MG63 (cell line): ENCODE measurements around the gene HAGHL. TPM values are rescaled to one million over a fixed set of nuclear protein-coding genes. Genes with fewer than 3 reads are reported as not detected.
"Not testable (repeated sequence)": the region's sequence is repeated elsewhere in the genome, so short reads cannot be mapped to it uniquely, and the experiment has no call there.

Experiments used
- DNase-seq: peaks from one replicate; pipeline ENCODE4 v3.0.0-alpha.2; 2020
- H3K27me3 ChIP-seq: fragments of 250-450 bp; sonication (Bioruptor Pico); 2 replicates; pipeline ENCODE4 v1.5.1; 2020; ENCODE audit warnings: mild to moderate bottlenecking, moderate library complexity
- H3K36me3 ChIP-seq: fragments of 250-450 bp; sonication (Bioruptor Pico); 2 replicates; pipeline ENCODE4 v1.5.1; 2020; ENCODE audit warnings: mild to moderate bottlenecking, moderate library complexity
- H3K4me3 ChIP-seq: fragments of 250-450 bp; sonication (Bioruptor Pico); 2 replicates; pipeline ENCODE4 v1.5.1; 2020; ENCODE audit warnings: mild to moderate bottlenecking, moderate library complexity
- H3K9me3 ChIP-seq: fragments of 250-450 bp; sonication (Bioruptor Pico); 2 replicates; pipeline ENCODE4 v1.5.1; 2020; ENCODE audit warnings: mild to moderate bottlenecking, moderate library complexity
- total RNA-seq: library from RNA; depleted of rRNA; stranded (reverse); fragments of >200 nt; shearing (Covaris generic); gene quantifications from 2 replicates; pipeline ENCODE4 v1.2.3, GENCODE V29; 2014; ENCODE audit warnings: low replicate concordance

Gene HAGHL
- total RNA-seq, 1 experiment from 2014 or later: 9.4 TPM

DNA sequence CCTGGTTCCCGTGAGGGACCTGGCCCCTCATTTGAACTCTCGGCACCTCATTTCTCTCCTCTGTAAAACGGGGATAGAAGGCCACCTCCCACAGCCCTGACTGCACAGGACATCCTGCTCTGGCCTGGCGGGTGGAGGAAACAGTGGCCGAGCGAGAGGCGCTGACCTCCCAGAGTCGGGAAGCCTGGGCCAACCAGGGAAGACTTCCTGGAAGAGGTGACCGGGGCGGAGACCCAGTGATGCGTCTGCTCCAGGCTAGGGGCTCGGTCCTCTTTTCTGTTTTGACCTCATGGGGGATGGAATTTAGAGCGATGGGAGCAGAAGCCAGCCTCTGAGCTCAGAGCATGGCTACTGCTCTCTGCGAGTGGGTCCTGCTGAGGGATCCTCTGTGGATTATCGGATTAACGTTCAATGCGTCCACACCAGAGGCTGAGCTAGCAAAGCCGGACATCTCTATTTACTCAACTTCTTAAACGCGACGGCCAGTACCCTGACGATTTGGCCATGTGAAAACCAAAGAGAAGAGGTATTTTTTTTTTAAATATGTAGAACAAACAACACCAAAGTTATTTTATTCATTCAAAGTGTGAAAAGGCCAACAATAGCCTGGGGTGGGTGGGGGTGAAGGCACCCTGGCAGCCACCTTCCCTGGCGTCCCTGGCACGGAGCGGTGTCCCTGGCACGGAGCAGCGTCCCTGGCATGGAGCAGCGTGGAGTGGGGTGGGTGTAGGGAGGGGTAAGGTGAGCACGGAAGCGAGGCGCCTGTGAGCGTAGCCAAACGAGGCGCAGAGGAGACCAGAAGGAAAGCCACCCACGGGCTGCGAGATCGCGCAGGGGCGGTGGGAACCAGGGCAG is 24.5 kb downstream of the HAGHL start:
- Histone ChIP-seq H3K27me3 (no peaks in the 10 kb centered on the region), H3K9me3 (no peaks in the 10 kb centered on the region), H3K36me3 (no peaks in the 10 kb centered on the region), H3K4me3 (no peak overlapping the region)
- no peak for DNase-seq

DNA sequence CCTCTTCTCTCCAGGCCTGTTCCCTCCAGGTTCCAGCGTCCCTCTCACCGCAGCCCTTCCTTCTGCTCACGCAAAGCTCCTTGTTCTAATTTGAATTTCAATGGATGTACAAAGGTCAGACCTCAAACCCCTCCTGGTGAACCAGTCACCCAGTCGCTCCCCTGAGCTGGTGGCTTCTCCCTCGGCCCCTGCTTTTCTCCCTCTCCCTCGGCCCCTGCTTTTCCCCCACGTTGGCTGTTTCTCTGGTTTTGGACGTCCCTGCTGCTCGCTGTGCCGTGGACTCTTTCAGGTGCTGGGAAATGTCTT is 25.1 kb downstream of the HAGHL start:
- H3K27me3 ChIP-seq: no peaks in the 10 kb centered on the region
- H3K4me3 ChIP-seq: no peak overlapping the region
- no peaks in the 10 kb centered on the region for H3K36me3 ChIP-seq
- DNase-seq: no peak
- H3K9me3 ChIP-seq: no peaks in the 10 kb centered on the region

DNA sequence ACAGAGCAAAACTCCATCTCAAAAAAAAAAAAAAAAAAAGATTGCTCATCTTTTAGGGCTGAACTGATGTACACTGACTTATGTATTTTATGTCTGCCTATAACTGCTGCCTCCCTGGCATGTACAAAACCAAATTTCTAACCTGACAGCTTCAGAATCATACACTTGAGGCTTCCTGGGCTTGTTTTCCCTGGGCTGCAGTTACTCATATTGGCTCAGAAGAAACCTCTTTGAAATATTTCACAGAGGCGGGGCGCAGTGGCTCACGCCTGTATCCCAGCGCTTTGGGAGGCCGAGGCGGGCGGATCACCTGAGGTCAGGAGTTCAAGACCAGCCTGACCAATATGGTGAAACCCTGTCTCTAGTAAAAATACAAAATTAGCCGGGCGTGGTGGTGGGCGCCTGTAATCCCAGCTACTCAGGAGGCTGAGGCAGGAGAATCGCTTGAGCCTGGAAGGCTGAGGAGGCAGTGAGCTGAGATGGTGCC is 27.3 kb downstream of the HAGHL start:
- not testable (repeated sequence) for H3K27me3 ChIP-seq, H3K36me3 ChIP-seq, H3K4me3 ChIP-seq, DNase-seq, H3K9me3 ChIP-seq

DNA sequence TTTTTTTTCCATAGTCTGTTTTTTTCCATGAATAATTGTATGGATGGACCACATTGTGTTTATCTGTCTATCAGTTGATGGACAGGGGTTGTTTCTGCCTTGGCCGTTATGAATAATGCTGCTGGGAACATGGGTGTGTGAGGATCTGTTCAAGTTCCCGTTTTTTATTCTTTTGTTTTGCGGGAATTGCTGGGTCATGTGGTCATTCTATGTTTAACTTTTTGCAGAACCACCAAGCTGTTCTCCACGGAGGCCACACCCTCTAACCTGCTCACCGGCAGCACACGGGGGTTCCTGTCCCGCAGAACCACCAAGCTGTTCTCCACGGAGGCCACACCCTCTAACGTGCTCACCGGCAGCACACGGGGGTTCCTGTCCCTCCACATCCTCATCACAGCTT is 27.8 kb downstream of the HAGHL start:
- Histone ChIP-seq H3K36me3 (no peaks in the 10 kb centered on the region), H3K27me3 (no peaks in the 10 kb centered on the region), H3K9me3 (no peaks in the 10 kb centered on the region), H3K4me3 (no peak overlapping the region)
- DNase-seq: no peak

GRCh38 chr16:756428-756827 is 29.5 kb downstream of the HAGHL start:
- H3K27me3 ChIP-seq: no peaks in the 10 kb centered on the region
- H3K4me3 ChIP-seq: no peak overlapping the region
- no peaks in the 10 kb centered on the region for H3K9me3 ChIP-seq
- no peak for DNase-seq
- no peaks in the 10 kb centered on the region for H3K36me3 ChIP-seq

DNA sequence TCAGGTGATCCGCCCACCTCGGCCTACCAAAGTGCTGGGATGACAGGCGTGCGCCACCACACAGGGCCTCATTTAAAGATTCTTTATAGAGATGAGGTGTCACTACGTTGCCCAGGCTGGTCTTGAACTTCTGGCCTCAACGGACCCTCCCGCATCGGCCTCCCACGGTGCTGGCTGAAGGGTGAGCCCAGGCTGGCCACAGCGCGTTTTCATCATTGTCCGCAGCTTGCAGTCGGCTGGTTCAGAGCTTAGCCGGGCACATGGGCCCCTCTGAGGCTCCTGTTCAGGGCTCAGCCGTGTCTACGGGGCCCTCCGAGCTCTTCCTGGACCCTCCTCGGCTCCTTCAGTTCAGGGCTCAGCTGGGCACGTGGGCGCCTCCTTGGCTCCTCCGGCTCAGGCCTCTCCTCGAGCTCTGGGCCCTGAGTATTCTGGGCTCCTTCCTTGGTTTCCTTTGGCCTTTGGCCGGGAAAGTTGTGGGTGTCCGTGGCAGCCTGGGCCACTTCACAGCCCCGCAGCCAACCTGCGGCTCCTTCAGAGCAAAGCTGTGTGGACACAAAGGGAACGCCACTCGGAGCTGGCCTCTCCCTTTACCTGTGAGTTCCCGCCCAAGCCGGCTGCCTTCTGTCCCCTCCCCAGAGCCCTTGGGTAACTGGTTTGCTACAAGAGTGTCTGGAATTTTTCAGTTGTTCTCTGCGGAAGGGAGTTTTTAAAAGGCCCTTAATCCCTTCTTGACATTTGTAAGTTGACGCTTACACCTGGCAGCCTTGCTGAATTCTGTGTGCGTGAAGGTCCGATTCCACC is 32.4 kb downstream of the HAGHL start:
- no peak for DNase-seq

DNA sequence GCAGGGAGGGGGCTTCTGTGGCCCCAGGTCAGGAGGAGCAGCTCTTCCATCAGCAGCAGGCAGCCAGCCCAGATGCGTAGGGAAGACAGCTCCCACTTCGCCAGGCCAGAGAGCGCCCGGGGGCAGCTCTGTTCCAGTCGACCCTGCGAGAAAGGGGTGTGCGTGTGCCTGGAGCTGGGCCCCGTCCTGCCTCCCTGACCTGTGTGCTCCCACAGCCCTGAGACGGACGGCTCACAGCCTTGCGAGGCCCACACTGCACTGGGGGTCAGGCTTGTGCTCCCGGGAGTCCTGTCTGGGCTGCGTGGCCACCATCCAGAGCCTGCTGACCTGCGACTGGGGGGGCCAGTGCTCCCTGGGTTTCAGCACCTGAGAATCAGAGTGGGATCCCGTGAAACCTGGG is 33.2 kb downstream of the HAGHL start:
- Histone ChIP-seq H3K9me3 (no peaks in the 10 kb centered on the region), H3K4me3 (no peak overlapping the region), H3K36me3 (no peaks in the 10 kb centered on the region), H3K27me3 (no peaks in the 10 kb centered on the region)
- no peak for DNase-seq

More for the DNA sequence above, 32.4 kb downstream of the HAGHL start:
- Histone ChIP-seq H3K9me3 (no peaks in the 10 kb centered on the region), H3K4me3 (no peak overlapping the region), H3K27me3 (no peaks in the 10 kb centered on the region), H3K36me3 (no peaks in the 10 kb centered on the region)

DNA sequence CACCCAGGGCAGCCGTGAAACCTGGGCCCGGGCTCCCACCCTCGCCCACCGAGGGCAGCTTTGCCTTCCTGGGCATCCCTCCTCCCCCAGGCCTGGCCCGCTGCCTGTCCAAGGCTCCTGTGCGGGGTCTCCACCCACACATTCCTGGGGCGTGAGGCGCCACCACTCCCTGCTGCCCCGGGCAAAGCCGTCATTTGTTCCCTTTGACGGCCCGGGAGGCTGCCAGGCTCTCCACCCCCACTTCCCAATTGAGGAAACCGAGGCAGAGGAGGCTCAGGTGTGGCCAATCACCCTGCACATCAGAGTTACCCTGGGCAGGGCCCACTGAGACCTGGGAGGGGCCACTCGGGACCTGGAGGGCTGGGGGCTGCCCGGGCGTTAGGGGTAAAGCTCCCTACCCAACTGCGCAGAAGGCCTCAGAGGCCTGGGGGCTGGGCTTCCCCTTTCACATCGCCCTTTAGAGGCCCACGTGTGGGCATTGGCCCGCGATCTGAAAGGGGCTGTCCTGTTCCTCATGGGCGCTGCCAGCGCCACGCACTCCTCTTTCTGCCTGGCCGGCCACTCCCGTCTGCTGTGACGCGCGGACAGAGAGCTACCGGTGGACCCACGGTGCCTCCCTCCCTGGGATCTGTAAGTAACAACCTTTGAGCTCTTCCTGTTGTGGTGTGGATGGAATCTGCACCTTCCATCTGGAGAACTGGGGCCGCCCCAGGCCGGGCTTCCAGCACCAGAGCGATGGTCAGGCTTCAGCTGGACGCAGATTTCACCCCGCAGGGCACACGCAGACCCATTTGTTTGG is 33.8 kb downstream of the HAGHL start, which contains the start of gene MSLN:
Gene MSLN (plus strand): TSS at position 190 of the 799 bp plus-strand sequence. CDS start 1,947 bp downstream, outside the sequence.
- DNase-seq: peak; percentile 50
- no peaks in the 10 kb centered on the region for H3K27me3 ChIP-seq
- H3K36me3 ChIP-seq: no peaks in the 10 kb centered on the region
- no peaks in the 10 kb centered on the region for H3K9me3 ChIP-seq
- H3K4me3 ChIP-seq: no peak within 1 kb of the TSS

DNA sequence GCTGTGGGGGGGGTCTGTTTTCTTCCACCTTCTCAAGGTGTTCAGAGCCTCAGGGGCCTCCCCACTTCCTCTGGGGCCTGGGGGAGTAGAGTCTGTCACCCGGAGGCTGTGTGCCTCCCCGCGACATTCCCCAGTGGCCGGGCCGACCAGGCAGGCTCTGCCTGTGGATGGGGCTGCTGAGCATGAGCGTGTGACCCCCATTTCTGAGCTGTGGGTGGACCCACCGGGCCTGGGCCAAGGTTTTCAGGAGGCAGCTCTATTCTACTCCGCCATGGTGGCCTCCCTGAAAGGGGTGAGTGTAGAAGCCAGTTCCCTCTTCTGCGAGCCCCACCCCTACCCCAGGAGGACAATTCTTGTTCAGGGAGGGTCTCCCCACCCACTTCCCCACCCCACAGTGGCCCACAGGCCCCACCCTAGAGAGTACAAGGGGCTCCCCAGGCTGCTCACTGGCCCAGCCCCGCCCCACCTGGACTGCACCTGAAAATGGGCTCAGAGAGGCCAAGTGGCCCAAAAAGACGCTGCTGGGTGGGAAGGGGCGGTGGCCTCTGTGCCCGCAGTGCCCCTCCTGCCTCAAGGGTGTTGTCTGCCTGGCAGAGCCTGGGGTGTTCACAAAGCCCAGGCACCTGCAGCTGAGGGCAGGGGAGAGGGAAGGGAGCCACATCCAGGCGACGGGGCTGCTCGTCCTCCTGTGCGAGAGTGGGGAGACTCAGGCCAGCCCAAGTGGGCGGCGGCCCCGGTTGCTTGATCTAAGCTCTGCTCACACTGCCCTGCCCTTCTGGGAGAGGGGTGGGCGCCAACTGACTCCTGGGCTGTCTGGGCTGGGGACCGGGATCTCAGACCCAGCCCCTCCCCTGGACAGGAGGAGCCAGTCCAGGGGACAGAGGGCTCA is 35.0 kb downstream of the HAGHL start:
- Histone ChIP-seq H3K36me3 (no peaks in the 10 kb centered on the region), H3K4me3 (no peak overlapping the region), H3K27me3 (no peaks in the 10 kb centered on the region), H3K9me3 (no peaks in the 10 kb centered on the region)
- DNase-seq: no peak

GRCh38 chr16:762595-763268 is 35.8 kb downstream of the HAGHL start:
- no peak for DNase-seq
- no peaks in the 10 kb centered on the region for H3K27me3 ChIP-seq
- no peaks in the 10 kb centered on the region for H3K9me3 ChIP-seq
- H3K4me3 ChIP-seq: no peak overlapping the region
- H3K36me3 ChIP-seq: no peaks in the 10 kb centered on the region

GRCh38 chr16:763369-764183 is 36.7 kb downstream of the HAGHL start:
- Histone ChIP-seq H3K27me3 (no peaks in the 10 kb centered on the region), H3K4me3 (no peak overlapping the region), H3K9me3 (no peaks in the 10 kb centered on the region), H3K36me3 (no peaks in the 10 kb centered on the region)
- DNase-seq: no peak

- H3K27me3 ChIP-seq: no peaks in the 10 kb centered on the region
- no peak for DNase-seq
- no peaks in the 10 kb centered on the region for H3K36me3 ChIP-seq
- no peaks in the 10 kb centered on the region for H3K9me3 ChIP-seq
- no peak overlapping the region for H3K4me3 ChIP-seq
Measured at GRCh38 chr16:764184-764750, 37.4 kb downstream of the HAGHL start.

- no peak for DNase-seq
- no peaks in the 10 kb centered on the region for H3K36me3 ChIP-seq
- no peak overlapping the region for H3K4me3 ChIP-seq
- no peaks in the 10 kb centered on the region for H3K9me3 ChIP-seq
- H3K27me3 ChIP-seq: no peaks in the 10 kb centered on the region
Measured at GRCh38 chr16:764848-765487, 38.1 kb downstream of the HAGHL start.

- no peak for DNase-seq
- Histone ChIP-seq H3K27me3 (no peaks in the 10 kb centered on the region), H3K36me3 (no peaks in the 10 kb centered on the region), H3K4me3 (no peak overlapping the region), H3K9me3 (no peaks in the 10 kb centered on the region)
Measured at GRCh38 chr16:765488-765865, 38.6 kb downstream of the HAGHL start.
